GM12878 (cell line): Measurements from ENCODE around the gene ADA. TPM values are rescaled to one million over a fixed set of nuclear protein-coding genes. Genes with fewer than 3 reads are reported as not detected.

Experiments used
- E2F8 ChIP-seq: fragments of 450-650 bp; IDR thresholded peaks from 2 replicates; pipeline ENCODE4 v1.6.1; 2018; ENCODE audit warnings: mild to moderate bottlenecking, low read depth, moderate library complexity; ENCODE audit not compliant: partially characterized antibody
- EED ChIP-seq: sonication (generic); IDR thresholded peaks from 2 replicates; pipeline ENCODE4 v1.6.1; 2016; ENCODE audit warnings: antibody characterized with exemption, low read depth
- EGR1 ChIP-seq, 2 experiments: IDR thresholded peaks; 1 replicate in 1 of 2; 2 replicates in 1 of 2; pipeline ENCODE4 v1.6.1; 2011 to 2012; ENCODE audit warnings: low read depth in 2 of 2, low read length in 2 of 2, borderline replicate concordance in 1 of 2, mild to moderate bottlenecking in 1 of 2, moderate library complexity in 1 of 2
- ESRRA ChIP-seq: IDR thresholded peaks from 2 replicates; pipeline ENCODE4 v1.6.1; 2012; ENCODE audit warnings: mild to moderate bottlenecking, low read length, improper control_type of control experiment
- GATAD2B ChIP-seq: fragments of 450-650 bp; conservative IDR thresholded peaks from 2 replicates; pipeline ENCODE4 v1.6.1; 2017; ENCODE audit warnings: low read depth, mild to moderate bottlenecking, moderate library complexity
- HDAC2 ChIP-seq: fragments of 200-600 bp; sonication (generic); IDR thresholded peaks from 2 replicates; pipeline ENCODE4 v1.6.1; 2017
- IKZF1 ChIP-seq: fragments of 450-650 bp; conservative IDR thresholded peaks from 2 replicates; pipeline ENCODE4 v1.6.1; 2017; ENCODE audit warnings: antibody characterized with exemption, mild to moderate bottlenecking
- NFIC ChIP-seq: IDR thresholded peaks from 2 replicates; pipeline ENCODE4 v1.6.1; 2012; ENCODE audit warnings: low read depth, mild to moderate bottlenecking, inconsistent platforms, low read length, moderate library complexity
- NFXL1 ChIP-seq: fragments of 450-650 bp; IDR thresholded peaks from 2 replicates; pipeline ENCODE4 v1.6.1; 2017; ENCODE audit warnings: antibody characterized with exemption, mild to moderate bottlenecking, borderline replicate concordance
- SKIL ChIP-seq: fragments of 450-650 bp; IDR thresholded peaks from 2 replicates; pipeline ENCODE4 v1.6.1; 2017; ENCODE audit warnings: mild to moderate bottlenecking, low read depth, inconsistent platforms; ENCODE audit not compliant: poor library complexity, severe bottlenecking
- STAT1 ChIP-seq: fragments of 450-650 bp; conservative IDR thresholded peaks from 2 replicates; pipeline ENCODE4 v1.6.1; 2014; ENCODE audit warnings: antibody characterized with exemption, mild to moderate bottlenecking
- TCF3 ChIP-seq: IDR thresholded peaks from 2 replicates; pipeline ENCODE4 v1.6.1; 2012; ENCODE audit warnings: low read depth, mild to moderate bottlenecking, low read length, borderline replicate concordance; ENCODE audit not compliant: insufficient read depth
- YY1 ChIP-seq: IDR thresholded peaks from 2 replicates; pipeline ENCODE4 v1.6.1; 2011; ENCODE audit warnings: low read depth, mild to moderate bottlenecking, low read length
- ZBED1 ChIP-seq: IDR thresholded peaks from 2 replicates; pipeline ENCODE4 v1.6.1; 2016; ENCODE audit warnings: borderline replicate concordance
- ZNF274 ChIP-seq: IDR thresholded peaks from one replicate; pipeline ENCODE4 v1.8.0; 2011; ENCODE audit not compliant: insufficient read length, insufficient read depth
- polyA plus RNA-seq, 11 experiments: library from polyadenylated mRNA; depleted of rRNA in 4 of 11; unstranded in 6 of 11; stranded (reverse) in 5 of 11; fragments of >200 nt; fragmentation: Nextera tagmentation in 4 of 11; fragmentation: Illumina TruSeq in 1 of 11; extraction: Ambion mirVana in 4 of 11; extraction: Trizol in 1 of 11; gene quantifications; 1 replicate in 1 of 11; 2 replicates in 10 of 11; pipeline versions ENCODE4 v1.2.1 to v1.2.3, GENCODE V29; 2011 to 2016; ENCODE audit warnings: inconsistent platforms in 2 of 11, missing spikeins in 2 of 11, low read depth in 1 of 11
- total RNA-seq, 4 experiments: library from RNA; depleted of rRNA in 3 of 4; stranded (reverse); fragments of >200 nt in 3 of 4; fragmentation: Illumina TruSeq in 1 of 4; extraction: Trizol in 1 of 4; gene quantifications; 2 replicates each; pipeline versions ENCODE4 v1.2.1 to v1.2.3, GENCODE V29; 2013 to 2021
- TF ChIP-seq, protein P1 (sequence below): fragments of 450-650 bp; IDR thresholded peaks from 2 replicates; pipeline ENCODE4 v1.6.1; 2018; ENCODE audit warnings: borderline replicate concordance, mild to moderate bottlenecking; ENCODE audit not compliant: partially characterized antibody
- TF ChIP-seq, protein P2 (sequence below): fragments of 450-650 bp; formaldehyde crosslinking; IDR thresholded peaks from 2 replicates; pipeline ENCODE4 v1.5.0; 2022; ENCODE audit warnings: mild to moderate bottlenecking, missing genetic modification characterization
- TF ChIP-seq, protein P3 (sequence below): IDR thresholded peaks from 2 replicates; pipeline ENCODE4 v1.6.1; 2011; ENCODE audit warnings: low read depth, low read length, improper control_type of control experiment, borderline replicate concordance

Gene ADA
- total and polyA plus RNA-seq, 10 of the 15 experiments (the other 5 are each of a cell fraction or from before 2014, with no cell fraction given) = 40.9 to 217 (median 90.8) TPM

DNA sequence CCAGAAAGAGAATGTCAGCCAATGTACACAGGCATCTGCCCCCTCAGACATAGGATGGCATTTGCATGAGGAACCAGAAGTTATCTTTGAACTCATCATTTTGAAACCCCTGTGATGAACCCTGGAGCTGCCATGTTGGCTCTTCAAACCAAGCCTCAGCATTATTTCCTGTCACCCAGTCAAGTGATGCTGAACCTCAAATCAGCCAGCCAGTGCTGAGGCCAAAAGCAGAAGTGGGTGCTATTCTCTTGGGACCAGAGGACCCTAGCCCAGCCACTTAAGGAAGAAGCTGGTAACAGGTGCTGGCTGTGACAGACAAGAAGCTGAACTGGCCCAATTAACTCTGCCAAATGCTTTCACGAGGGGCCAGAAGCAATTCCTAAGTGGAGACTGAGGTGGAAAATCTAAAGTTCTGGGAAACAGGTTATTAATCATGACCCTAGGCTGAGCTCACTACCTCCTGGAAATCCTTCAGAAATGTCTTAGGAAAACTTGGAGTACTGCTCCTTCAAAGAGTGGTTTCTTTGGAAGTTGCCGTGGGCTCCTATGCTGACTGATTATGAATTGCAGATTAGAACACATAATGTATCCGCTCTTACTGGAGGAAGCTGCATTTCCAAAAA lies 65.1 kb downstream of the ADA start (continued):
- TF ChIP-seq, protein P1, sequence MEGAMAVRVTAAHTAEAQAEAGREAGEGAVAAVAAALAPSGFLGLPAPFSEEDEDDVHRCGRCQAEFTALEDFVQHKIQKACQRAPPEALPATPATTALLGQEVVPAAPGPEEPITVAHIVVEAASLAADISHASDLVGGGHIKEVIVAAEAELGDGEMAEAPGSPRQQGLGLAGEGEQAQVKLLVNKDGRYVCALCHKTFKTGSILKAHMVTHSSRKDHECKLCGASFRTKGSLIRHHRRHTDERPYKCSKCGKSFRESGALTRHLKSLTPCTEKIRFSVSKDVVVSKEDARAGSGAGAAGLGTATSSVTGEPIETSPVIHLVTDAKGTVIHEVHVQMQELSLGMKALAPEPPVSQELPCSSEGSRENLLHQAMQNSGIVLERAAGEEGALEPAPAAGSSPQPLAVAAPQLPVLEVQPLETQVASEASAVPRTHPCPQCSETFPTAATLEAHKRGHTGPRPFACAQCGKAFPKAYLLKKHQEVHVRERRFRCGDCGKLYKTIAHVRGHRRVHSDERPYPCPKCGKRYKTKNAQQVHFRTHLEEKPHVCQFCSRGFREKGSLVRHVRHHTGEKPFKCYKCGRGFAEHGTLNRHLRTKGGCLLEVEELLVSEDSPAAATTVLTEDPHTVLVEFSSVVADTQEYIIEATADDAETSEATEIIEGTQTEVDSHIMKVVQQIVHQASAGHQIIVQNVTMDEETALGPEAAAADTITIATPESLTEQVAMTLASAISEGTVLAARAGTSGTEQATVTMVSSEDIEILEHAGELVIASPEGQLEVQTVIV = no peak
- TF ChIP-seq, protein P2, sequence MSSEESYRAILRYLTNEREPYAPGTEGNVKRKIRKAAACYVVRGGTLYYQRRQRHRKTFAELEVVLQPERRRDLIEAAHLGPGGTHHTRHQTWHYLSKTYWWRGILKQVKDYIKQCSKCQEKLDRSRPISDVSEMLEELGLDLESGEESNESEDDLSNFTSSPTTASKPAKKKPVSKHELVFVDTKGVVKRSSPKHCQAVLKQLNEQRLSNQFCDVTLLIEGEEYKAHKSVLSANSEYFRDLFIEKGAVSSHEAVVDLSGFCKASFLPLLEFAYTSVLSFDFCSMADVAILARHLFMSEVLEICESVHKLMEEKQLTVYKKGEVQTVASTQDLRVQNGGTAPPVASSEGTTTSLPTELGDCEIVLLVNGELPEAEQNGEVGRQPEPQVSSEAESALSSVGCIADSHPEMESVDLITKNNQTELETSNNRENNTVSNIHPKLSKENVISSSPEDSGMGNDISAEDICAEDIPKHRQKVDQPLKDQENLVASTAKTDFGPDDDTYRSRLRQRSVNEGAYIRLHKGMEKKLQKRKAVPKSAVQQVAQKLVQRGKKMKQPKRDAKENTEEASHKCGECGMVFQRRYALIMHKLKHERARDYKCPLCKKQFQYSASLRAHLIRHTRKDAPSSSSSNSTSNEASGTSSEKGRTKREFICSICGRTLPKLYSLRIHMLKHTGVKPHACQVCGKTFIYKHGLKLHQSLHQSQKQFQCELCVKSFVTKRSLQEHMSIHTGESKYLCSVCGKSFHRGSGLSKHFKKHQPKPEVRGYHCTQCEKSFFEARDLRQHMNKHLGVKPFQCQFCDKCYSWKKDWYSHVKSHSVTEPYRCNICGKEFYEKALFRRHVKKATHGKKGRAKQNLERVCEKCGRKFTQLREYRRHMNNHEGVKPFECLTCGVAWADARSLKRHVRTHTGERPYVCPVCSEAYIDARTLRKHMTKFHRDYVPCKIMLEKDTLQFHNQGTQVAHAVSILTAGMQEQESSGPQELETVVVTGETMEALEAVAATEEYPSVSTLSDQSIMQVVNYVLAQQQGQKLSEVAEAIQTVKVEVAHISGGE (CRISPR knock-in tag) = no peak
- TF ChIP-seq NFIC = peak; percentile 57; the same call in 1 of the 2 replicates
- peak; percentile 73; the same call in 1 of the 2 replicates for TF ChIP-seq TCF3
- TF ChIP-seq, protein P3, sequence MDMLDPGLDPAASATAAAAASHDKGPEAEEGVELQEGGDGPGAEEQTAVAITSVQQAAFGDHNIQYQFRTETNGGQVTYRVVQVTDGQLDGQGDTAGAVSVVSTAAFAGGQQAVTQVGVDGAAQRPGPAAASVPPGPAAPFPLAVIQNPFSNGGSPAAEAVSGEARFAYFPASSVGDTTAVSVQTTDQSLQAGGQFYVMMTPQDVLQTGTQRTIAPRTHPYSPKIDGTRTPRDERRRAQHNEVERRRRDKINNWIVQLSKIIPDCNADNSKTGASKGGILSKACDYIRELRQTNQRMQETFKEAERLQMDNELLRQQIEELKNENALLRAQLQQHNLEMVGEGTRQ = no peak; the same call in 1 of the 2 replicates
- TF ChIP-seq EED = no peak; the same call in none of the 2 replicates
- TF ChIP-seq GATAD2B = peak; percentile 78
- TF ChIP-seq YY1 = peak; percentile 91
- peak; percentile 83 for TF ChIP-seq SKIL
- TF ChIP-seq E2F8 = no peak
- no peak for TF ChIP-seq EGR1 (IDR thresholded peaks at IDR 0.05; ENCODE audit: borderline replicate concordance in 1 of 2, low read depth in 2 of 2, low read length in 2 of 2)
- TF ChIP-seq STAT1 = no peak
- TF ChIP-seq ESRRA = no peak
- TF ChIP-seq IKZF1 = peak; percentile 86
- TF ChIP-seq NFXL1 = no peak
- TF ChIP-seq ZNF274 = no peak
- 0 out of 2 replicates have a peak, but pooled peaks have one; percentile 30 for TF ChIP-seq ZBED1
- TF ChIP-seq HDAC2 = no peak
